Measurements from ENCODE around the gene DBX1. TPM values are rescaled to one million over a fixed set of nuclear protein-coding genes. Genes with fewer than 3 reads are reported as not detected.
"Not testable (repeated sequence)": the region's sequence is repeated elsewhere in the genome, so short reads cannot be mapped to it uniquely, and the experiment has no call there.

The DBX1 gene
- total RNA-seq (not detected), polyA plus RNA-seq (not detected)
- long read RNA-seq, donor 1 = 0 reads
- long read RNA-seq, donor 2 = 0 reads
- long read RNA-seq, donor 3 = 0 reads
- long read RNA-seq, donor 4 = 0 reads

GRCh38 chr11:20160425-20161229 lies at the start of gene DBX1:
Gene DBX1 (minus strand): TSS chr11:20160475. CDS start chr11:20160324, 151 bp downstream.
- H3K9me3 ChIP-seq (ENCODE audit: control insufficient read depth, low read length) = no peaks in the 10 kb centered on the region
- ATAC-seq = no peak
- H3K27me3 ChIP-seq (ENCODE audit: control insufficient read depth, insufficient read depth) = peaks cover 5% of the 10 kb centered on the region
- WGBS = 4% methylated on average over 30 of the region's 30 CpGs
- no peak within 1 kb of the TSS for H3K27ac ChIP-seq (ENCODE audit: low read length)
- no peak within 1 kb of the TSS for H3K4me3 ChIP-seq (ENCODE audit: low read length)
- peaks cover 4% of the 10 kb centered on the region for H3K4me1 ChIP-seq (ENCODE audit: control insufficient read depth, insufficient read depth, low read length)
- intact Hi-C loops (cut with DNase I) = no loop called here
- DNase-seq = no peak

GRCh38 chr11:20208622-20209111 lies 48.4 kb upstream of the DBX1 start:
- H3K4me3 ChIP-seq (ENCODE audit: low read length) = no peak overlapping the region
- intact Hi-C loops (cut with DNase I) = no loop called here
- 20% methylated on average over 16 of the region's 16 CpGs for WGBS
- ATAC-seq (no peak), DNase-seq (no peak)
- H3K27me3 ChIP-seq (ENCODE audit: control insufficient read depth, insufficient read depth) = no peaks in the 10 kb centered on the region
- no peak overlapping the region for H3K27ac ChIP-seq (ENCODE audit: low read length)
- H3K9me3 ChIP-seq (ENCODE audit: control insufficient read depth, low read length) = no peaks in the 10 kb centered on the region
- H3K4me1 ChIP-seq (ENCODE audit: control insufficient read depth, insufficient read depth, low read length) = no peaks in the 10 kb centered on the region

GRCh38 chr11:20207781-20208621 lies 47.7 kb upstream of the DBX1 start:
- Histone ChIP-seq H3K27me3 (ENCODE audit: control insufficient read depth, insufficient read depth) (no peaks in the 10 kb centered on the region), H3K4me1 (ENCODE audit: control insufficient read depth, insufficient read depth, low read length) (no peaks in the 10 kb centered on the region), H3K9me3 (ENCODE audit: control insufficient read depth, low read length) (no peaks in the 10 kb centered on the region), H3K27ac (ENCODE audit: low read length) (no peak overlapping the region), H3K4me3 (ENCODE audit: low read length) (peak overlapping the region; percentile 8)
- intact Hi-C loops (cut with DNase I) = no loop called here
- no peak for ATAC-seq
- DNase-seq = no peak
- WGBS = 6% methylated on average over 33 of the region's 33 CpGs

- Histone ChIP-seq H3K27ac (ENCODE audit: low read length) (no peak overlapping the region), H3K9me3 (ENCODE audit: control insufficient read depth, low read length) (no peaks in the 10 kb centered on the region), H3K4me1 (ENCODE audit: control insufficient read depth, insufficient read depth, low read length) (no peaks in the 10 kb centered on the region), H3K4me3 (ENCODE audit: low read length) (no peak overlapping the region), H3K27me3 (ENCODE audit: control insufficient read depth, insufficient read depth) (no peaks in the 10 kb centered on the region)
- intact Hi-C loops (cut with DNase I) = no loop called here
- ATAC-seq (no peak), DNase-seq (no peak)
Measured at GRCh38 chr11:20205807-20206206, 45.5 kb upstream of the DBX1 start.

GRCh38 chr11:20204681-20205080 lies 44.4 kb upstream of the DBX1 start:
- H3K27ac ChIP-seq (ENCODE audit: low read length) = no peak overlapping the region
- no peaks in the 10 kb centered on the region for H3K27me3 ChIP-seq (ENCODE audit: control insufficient read depth, insufficient read depth)
- no peak for ATAC-seq
- H3K4me3 ChIP-seq (ENCODE audit: low read length) = no peak overlapping the region
- no peaks in the 10 kb centered on the region for H3K9me3 ChIP-seq (ENCODE audit: control insufficient read depth, low read length)
- no peaks in the 10 kb centered on the region for H3K4me1 ChIP-seq (ENCODE audit: control insufficient read depth, insufficient read depth, low read length)
- no peak for DNase-seq
- intact Hi-C loops (cut with DNase I) = no loop called here

- no peak overlapping the region for H3K4me3 ChIP-seq (ENCODE audit: low read length)
- ATAC-seq = no peak
- H3K27me3 ChIP-seq (ENCODE audit: control insufficient read depth, insufficient read depth) = no peaks in the 10 kb centered on the region
- DNase-seq = no peak
- intact Hi-C loops (cut with DNase I) = no loop called here
- H3K27ac ChIP-seq (ENCODE audit: low read length) = no peak overlapping the region
- no peaks in the 10 kb centered on the region for H3K4me1 ChIP-seq (ENCODE audit: control insufficient read depth, insufficient read depth, low read length)
- H3K9me3 ChIP-seq (ENCODE audit: control insufficient read depth, low read length) = no peaks in the 10 kb centered on the region
Measured at GRCh38 chr11:20203831-20204230, 43.6 kb upstream of the DBX1 start.

GRCh38 chr11:20201231-20201630 lies 41.0 kb upstream of the DBX1 start:
- 31% methylated on average over 2 of the region's 2 CpGs for WGBS
- DNase-seq = no peak
- Histone ChIP-seq H3K4me1 (ENCODE audit: control insufficient read depth, insufficient read depth, low read length) (no peaks in the 10 kb centered on the region), H3K9me3 (ENCODE audit: control insufficient read depth, low read length) (no peaks in the 10 kb centered on the region), H3K27ac (ENCODE audit: low read length) (no peak overlapping the region), H3K27me3 (ENCODE audit: control insufficient read depth, insufficient read depth) (no peaks in the 10 kb centered on the region), H3K4me3 (ENCODE audit: low read length) (no peak overlapping the region)
- intact Hi-C loops (cut with DNase I) = no loop called here
- ATAC-seq = no peak

GRCh38 chr11:20200331-20200955 lies 40.2 kb upstream of the DBX1 start:
- H3K4me3 ChIP-seq (ENCODE audit: low read length); intact Hi-C loops (cut with DNase I); ATAC-seq; H3K4me1 ChIP-seq (ENCODE audit: control insufficient read depth, insufficient read depth, low read length); H3K27ac ChIP-seq (ENCODE audit: low read length); H3K9me3 ChIP-seq (ENCODE audit: control insufficient read depth, low read length); H3K27me3 ChIP-seq (ENCODE audit: control insufficient read depth, insufficient read depth); DNase-seq: not testable (repeated sequence)
- WGBS = 22% methylated on average over 5 of the region's 5 CpGs

- no peak overlapping the region for H3K27ac ChIP-seq (ENCODE audit: low read length)
- intact Hi-C loops (cut with DNase I) = no loop called here
- 34% methylated on average over 2 of the region's 2 CpGs for WGBS
- no peaks in the 10 kb centered on the region for H3K9me3 ChIP-seq (ENCODE audit: control insufficient read depth, low read length)
- no peak for ATAC-seq
- no peaks in the 10 kb centered on the region for H3K27me3 ChIP-seq (ENCODE audit: control insufficient read depth, insufficient read depth)
- DNase-seq = no peak
- no peaks in the 10 kb centered on the region for H3K4me1 ChIP-seq (ENCODE audit: control insufficient read depth, insufficient read depth, low read length)
- no peak overlapping the region for H3K4me3 ChIP-seq (ENCODE audit: low read length)
Measured at GRCh38 chr11:20197881-20198280, 37.6 kb upstream of the DBX1 start.

- WGBS = 85% methylated on average over 2 of the region's 2 CpGs
- no peaks in the 10 kb centered on the region for H3K4me1 ChIP-seq (ENCODE audit: control insufficient read depth, insufficient read depth, low read length)
- ATAC-seq (no peak), DNase-seq (no peak)
- no peaks in the 10 kb centered on the region for H3K9me3 ChIP-seq (ENCODE audit: control insufficient read depth, low read length)
- intact Hi-C loops (cut with DNase I) = no loop called here
- H3K27ac ChIP-seq (ENCODE audit: low read length) = no peak overlapping the region
- H3K4me3 ChIP-seq (ENCODE audit: low read length) = no peak overlapping the region
- H3K27me3 ChIP-seq (ENCODE audit: control insufficient read depth, insufficient read depth) = no peaks in the 10 kb centered on the region
Measured at GRCh38 chr11:20194470-20194869, 34.2 kb upstream of the DBX1 start.

- WGBS = 79% methylated on average over 3 of the region's 3 CpGs
- Histone ChIP-seq H3K4me3 (ENCODE audit: low read length) (no peak overlapping the region), H3K9me3 (ENCODE audit: control insufficient read depth, low read length) (no peaks in the 10 kb centered on the region), H3K4me1 (ENCODE audit: control insufficient read depth, insufficient read depth, low read length) (no peaks in the 10 kb centered on the region), H3K27me3 (ENCODE audit: control insufficient read depth, insufficient read depth) (no peaks in the 10 kb centered on the region), H3K27ac (ENCODE audit: low read length) (no peak overlapping the region)
- no peak for ATAC-seq
- no peak for DNase-seq
- intact Hi-C loops (cut with DNase I) = no loop called here
Measured at GRCh38 chr11:20193307-20193706, 33.0 kb upstream of the DBX1 start.

Measured in right cardiac atrium (tissue), 5 donors.